HG02763 (cell line): ENCODE data around the gene TRAK1.

Source experiments
- ATAC-seq: cut with Tn5 transposase; IDR thresholded peaks from one replicate; pipeline ENCODE4 v1.9.1; 2021; ENCODE audit warnings: mild to moderate bottlenecking, moderate library complexity; ENCODE audit not compliant: unreplicated experiment

TRAK1 gene

GRCh38 chr3:42226470-42227425, 135.6 kb downstream of the TRAK1 start:
- ATAC-seq = no peak

- no peak for ATAC-seq
Measured at GRCh38 chr3:42228796-42229195, 137.6 kb downstream of the TRAK1 start.

- ATAC-seq = no peak
Measured at GRCh38 chr3:42229266-42229941, 138.2 kb downstream of the TRAK1 start.

- no peak for ATAC-seq
Measured at GRCh38 chr3:42229942-42230688, 139.0 kb downstream of the TRAK1 start.

- ATAC-seq = no peak
Measured at GRCh38 chr3:42230860-42231259, 139.7 kb downstream of the TRAK1 start.

- no peak for ATAC-seq
Measured at GRCh38 chr3:42235532-42235931, 144.4 kb downstream of the TRAK1 start.

- no peak for ATAC-seq
Measured at GRCh38 chr3:42236611-42237010, 145.5 kb downstream of the TRAK1 start.

GRCh38 chr3:42246091-42246490, 154.9 kb downstream of the TRAK1 start:
- ATAC-seq = no peak

- peak; percentile 51 for ATAC-seq
Measured at GRCh38 chr3:42247576-42248027, 156.4 kb downstream of the TRAK1 start.

- ATAC-seq = no peak
Measured at GRCh38 chr3:42250761-42251160, 159.6 kb downstream of the TRAK1 start.

- no peak for ATAC-seq
Measured at GRCh38 chr3:42254566-42254965, 163.4 kb downstream of the TRAK1 start.

GRCh38 chr3:42256135-42256819, 165.1 kb downstream of the TRAK1 start:
- no peak for ATAC-seq

- ATAC-seq = no peak
Measured at GRCh38 chr3:42257007-42257406, 165.8 kb downstream of the TRAK1 start.

GRCh38 chr3:42262525-42262924, 171.4 kb downstream of the TRAK1 start:
- ATAC-seq = no peak

GRCh38 chr3:42263354-42264346, 172.5 kb downstream of the TRAK1 start:
- no peak for ATAC-seq

GRCh38 chr3:42264399-42265058, 173.4 kb downstream of the TRAK1 start:
- no peak for ATAC-seq

GRCh38 chr3:42265059-42265991, 174.2 kb downstream of the TRAK1 start:
- no peak for ATAC-seq

- ATAC-seq = no peak
Measured at GRCh38 chr3:42266085-42266484, 174.9 kb downstream of the TRAK1 start, which contains the start of gene CCK. Gene CCK (minus strand): TSS chr3:42266185. CDS start chr3:42263630, 2,555 bp downstream.
